NCI-H524 (cell line): Measurements from ENCODE around the gene SERPINI1.
A peak's percentile ranks its signal among the peaks of the same experiment; 100 is the strongest.

Source experiments
- DNase-seq, 2 experiments: peaks; one replicate each; lab custom pipeline; 2025; lab: John Stamatoyannopoulos, UW

SERPINI1 gene

GRCh38 chr3:167851171-167851570 is 115.7 kb downstream of the SERPINI1 start:
- no peak for DNase-seq

DNA sequence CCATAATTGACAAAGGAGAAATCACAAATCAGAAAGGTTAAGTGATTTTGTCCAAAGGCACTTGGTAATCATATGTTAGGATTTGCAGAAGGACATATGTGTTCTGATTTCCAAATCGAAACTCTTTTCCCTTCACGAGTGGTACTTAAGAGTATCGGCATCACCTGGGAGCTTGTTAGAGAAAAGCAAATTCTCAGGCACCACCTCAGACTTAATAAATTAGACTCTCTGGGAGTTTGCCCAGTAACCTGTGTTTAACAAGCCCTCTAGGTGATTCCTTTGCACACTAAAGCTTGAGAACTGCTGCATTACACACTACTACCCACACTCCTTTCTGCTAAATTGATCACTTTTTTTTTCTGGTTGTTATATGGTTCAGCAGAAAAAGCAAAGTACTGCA is 116.2 kb downstream of the SERPINI1 start:
- peak in 1 of 2 experiments; percentile 45 for DNase-seq

DNA sequence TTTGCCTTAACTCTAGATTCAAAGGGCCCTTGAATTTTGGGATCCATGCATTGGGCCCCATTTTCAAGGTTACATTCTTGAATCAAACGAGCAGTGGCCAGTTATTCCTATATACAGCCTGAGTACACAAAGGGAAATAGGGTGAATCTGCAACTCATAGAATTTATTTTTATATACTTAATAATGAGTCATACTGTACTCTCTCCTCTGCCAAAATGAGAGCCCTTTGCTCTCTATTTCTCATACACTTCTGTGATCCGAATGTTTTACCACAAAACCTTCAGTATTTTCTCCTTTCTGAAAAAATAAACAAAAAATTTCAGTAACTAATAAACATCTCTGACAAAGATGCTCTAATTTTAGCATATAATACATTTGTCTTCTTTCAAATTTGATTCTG is 116.7 kb downstream of the SERPINI1 start:
- DNase-seq = no peak

DNA sequence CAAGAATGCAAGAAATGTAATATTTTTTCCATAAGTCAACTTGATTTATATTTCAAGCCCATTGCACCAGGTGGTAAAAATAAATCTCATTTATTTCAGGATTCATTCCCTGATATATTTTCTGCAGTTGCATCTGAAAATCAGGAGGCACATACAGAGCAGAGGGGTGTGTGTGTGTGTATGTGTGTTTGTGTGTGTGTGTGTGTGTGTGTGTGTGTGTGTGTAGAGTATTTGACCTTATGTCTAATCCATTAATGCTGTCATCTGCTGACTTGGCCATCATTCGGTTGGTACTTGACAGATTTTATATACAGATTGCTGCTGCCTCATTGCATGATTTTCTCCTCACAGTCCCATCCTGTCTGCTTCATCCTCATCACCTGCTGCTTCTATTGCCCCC is 118.5 kb downstream of the SERPINI1 start:
- DNase-seq = peak; percentile 21 to 80

DNA sequence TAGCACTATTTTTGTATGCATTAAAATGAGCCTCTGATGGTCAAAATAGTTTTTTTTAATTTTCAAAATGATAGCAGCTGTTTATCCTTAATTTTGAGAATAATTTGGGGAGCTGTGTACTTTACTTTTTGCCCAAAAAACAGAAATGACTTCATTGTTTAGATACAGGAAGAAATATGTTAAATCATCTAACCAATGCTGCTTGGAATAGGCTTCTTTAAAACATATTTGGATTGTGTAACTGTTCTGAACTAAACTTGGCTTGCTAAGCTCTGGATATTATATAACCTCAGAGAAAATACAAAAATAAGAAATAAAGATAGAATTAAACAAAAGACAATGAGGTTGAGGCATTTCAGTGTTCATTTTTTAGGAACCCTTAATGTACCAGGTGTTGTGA is 119.3 kb downstream of the SERPINI1 start:
- no peak for DNase-seq

- DNase-seq = no peak
These were observed 119.8 kb downstream of the SERPINI1 start for GRCh38 chr3:167855306-167855705.

GRCh38 chr3:167858865-167859264 is 123.3 kb downstream of the SERPINI1 start:
- no peak for DNase-seq

- DNase-seq = no peak
These were observed 124.1 kb downstream of the SERPINI1 start for GRCh38 chr3:167859610-167860009.

GRCh38 chr3:167861649-167862048 is 126.1 kb downstream of the SERPINI1 start:
- DNase-seq = no peak

DNA sequence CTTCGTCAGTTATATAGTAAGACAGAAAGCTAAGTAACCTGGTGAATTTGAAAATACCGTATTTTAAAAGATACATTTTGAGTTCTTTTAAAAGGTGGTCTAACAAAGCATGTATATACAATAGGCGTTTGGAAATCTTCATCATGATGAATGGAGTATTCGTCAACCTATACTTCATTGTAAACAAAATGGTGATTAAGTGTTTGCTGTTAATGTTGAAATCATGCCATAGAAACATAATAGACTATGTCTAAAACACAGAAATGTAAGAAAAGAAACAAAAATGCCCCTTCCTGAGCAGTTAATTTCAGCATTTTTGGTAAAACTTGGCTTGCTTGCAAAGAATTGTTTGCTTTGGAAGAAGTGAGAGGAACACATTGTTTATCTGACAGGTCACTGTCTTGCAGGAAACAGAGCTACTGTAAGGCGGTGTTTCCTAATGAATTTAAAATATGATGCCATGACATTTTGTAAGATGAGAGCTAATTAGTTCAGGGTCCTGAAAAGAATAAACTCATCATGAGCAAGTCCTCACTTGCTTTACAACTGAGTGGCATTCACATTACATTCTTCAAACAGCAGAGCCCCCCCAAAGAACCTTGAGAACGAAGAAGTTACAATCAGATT is 126.7 kb downstream of the SERPINI1 start:
- DNase-seq = no peak

DNA sequence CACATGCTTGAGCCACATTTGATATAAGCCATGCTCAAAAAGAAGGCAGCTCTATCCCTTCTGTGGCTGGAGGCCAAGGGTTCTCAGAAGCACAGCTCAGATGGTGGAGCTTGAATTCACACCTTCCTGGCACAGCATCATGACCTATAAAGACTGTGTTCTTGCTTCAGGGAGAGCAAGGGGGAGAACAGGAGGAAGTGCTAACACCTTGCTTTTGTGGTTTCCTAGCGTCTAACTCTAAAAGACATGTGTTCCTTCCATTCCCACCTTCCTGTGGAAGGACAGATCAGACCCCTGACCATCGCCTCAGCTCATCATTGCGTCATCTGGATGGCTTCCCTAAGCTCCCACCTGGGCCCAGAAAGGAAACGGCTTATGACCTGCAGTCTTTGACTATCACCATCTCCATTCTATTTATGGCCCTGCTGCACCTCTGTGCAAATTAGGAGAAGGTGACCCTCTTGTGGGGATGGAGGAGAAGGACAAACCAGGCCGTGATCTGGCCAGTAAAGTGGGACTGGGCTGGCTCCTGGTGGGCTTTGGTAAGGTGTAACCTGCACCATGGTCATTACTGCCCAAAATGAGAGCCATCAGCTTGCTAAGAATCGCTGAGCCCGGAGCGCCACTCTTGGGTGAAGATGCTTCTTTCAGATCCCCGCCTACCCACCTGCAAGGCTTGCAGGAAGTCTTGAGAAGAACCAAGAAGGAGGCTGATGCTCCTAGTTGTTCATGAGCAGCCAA is 128.5 kb downstream of the SERPINI1 start:
- no peak for DNase-seq

GRCh38 chr3:167864552-167864874 is 129.0 kb downstream of the SERPINI1 start:
- no peak for DNase-seq

GRCh38 chr3:167866331-167866730 is 130.8 kb downstream of the SERPINI1 start:
- DNase-seq = no peak

DNA sequence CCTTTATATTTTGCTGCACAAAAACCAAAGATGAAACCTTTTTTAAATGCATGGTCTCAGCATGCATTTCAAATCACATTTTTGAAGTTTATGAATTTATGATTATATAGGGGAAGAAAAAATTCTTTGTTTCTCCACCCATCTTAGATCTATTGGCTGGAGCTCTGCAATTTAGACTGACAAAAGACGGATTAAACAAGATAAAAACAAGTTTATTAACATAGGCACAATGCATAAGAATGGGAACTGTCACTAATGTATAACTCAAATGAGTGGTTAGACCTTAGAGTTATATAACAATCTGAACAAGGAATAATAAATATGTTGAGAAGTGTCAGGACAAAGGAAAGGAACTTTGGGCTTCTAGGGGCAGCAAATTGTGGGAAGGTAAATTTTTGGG is 132.5 kb downstream of the SERPINI1 start:
- no peak for DNase-seq

GRCh38 chr3:167870181-167870580 is 134.7 kb downstream of the SERPINI1 start:
- no peak for DNase-seq

- no peak for DNase-seq
These were observed 135.2 kb downstream of the SERPINI1 start for GRCh38 chr3:167870759-167871158.

DNA sequence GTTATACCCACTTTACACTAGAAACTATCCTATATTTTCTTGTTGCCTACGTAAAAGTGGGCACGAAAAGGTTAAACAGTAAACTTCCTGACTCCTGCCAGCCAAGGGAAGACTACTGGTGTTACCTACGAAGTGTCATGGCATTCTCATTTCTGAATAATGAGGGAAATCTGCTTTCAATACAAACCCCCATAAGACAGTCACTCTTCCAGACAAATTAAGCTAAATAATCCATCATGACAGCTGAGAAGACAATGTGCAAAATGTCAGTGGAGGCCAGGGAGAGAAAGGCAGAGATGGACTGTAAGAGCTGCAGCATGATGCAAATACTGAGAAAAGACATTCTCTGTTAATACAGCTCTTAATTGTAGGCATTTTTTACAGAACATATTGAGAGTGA is 136.5 kb downstream of the SERPINI1 start:
- no peak for DNase-seq

DNA sequence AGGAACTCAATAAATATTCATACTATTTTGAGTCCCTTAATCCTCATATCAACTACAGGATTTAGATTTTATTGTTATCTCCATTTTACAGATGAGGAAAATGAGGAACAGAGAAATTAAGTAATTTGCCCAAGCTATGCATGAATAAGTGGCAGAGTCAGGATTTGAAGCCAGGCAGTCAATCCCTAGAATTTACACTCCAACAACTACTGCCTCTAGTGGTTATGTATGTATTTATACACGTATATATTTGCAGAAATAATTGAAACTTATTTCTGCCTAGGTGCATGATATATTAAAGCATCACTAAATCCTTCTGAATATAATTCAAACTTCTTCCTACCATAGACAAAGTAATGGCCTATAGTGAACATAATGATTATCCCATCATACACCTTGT is 137.4 kb downstream of the SERPINI1 start:
- DNase-seq = peak in 1 of 2 experiments; percentile 18

GRCh38 chr3:167874671-167875372 is 139.3 kb downstream of the SERPINI1 start:
- no peak for DNase-seq
